ENCODE data around the gene RHOJ.

- TF ChIP-seq, protein P1, sequence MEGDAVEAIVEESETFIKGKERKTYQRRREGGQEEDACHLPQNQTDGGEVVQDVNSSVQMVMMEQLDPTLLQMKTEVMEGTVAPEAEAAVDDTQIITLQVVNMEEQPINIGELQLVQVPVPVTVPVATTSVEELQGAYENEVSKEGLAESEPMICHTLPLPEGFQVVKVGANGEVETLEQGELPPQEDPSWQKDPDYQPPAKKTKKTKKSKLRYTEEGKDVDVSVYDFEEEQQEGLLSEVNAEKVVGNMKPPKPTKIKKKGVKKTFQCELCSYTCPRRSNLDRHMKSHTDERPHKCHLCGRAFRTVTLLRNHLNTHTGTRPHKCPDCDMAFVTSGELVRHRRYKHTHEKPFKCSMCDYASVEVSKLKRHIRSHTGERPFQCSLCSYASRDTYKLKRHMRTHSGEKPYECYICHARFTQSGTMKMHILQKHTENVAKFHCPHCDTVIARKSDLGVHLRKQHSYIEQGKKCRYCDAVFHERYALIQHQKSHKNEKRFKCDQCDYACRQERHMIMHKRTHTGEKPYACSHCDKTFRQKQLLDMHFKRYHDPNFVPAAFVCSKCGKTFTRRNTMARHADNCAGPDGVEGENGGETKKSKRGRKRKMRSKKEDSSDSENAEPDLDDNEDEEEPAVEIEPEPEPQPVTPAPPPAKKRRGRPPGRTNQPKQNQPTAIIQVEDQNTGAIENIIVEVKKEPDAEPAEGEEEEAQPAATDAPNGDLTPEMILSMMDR (IDR thresholded peaks at IDR 0.05), result no peak
- no peak for TF ChIP-seq POLR2A (IDR thresholded peaks at IDR 0.05)
Measured at GRCh38 chr14:63268771-63269170, 64.5 kb downstream of the RHOJ start.

Data from esophagus squamous epithelium (tissue), 4 donors.